Testis (tissue), 3 donors: ENCODE measurements around the gene MARCHF7. TPM values are rescaled to one million over a fixed set of nuclear protein-coding genes. Genes with fewer than 3 reads are reported as not detected.
"Not testable (repeated sequence)": the region's sequence is repeated elsewhere in the genome, so short reads cannot be mapped to it uniquely, and the experiment has no call there.

Experiments used
- DNase-seq: peaks from one replicate; pipeline ENCODE4 v3.0.0-alpha.2; 2019
- H3K27ac ChIP-seq, 2 donors: fragments of 200-600 bp; sonication (generic); one replicate each; pipeline ENCODE4 v1.5.1; 2019
- H3K27me3 ChIP-seq: fragments of 200-600 bp; sonication (generic); one replicate; pipeline ENCODE4 v1.5.1; 2019
- H3K36me3 ChIP-seq: fragments of 200-600 bp; sonication (generic); one replicate; pipeline ENCODE4 v1.5.1; 2017; ENCODE audit warnings: low read depth; ENCODE audit errors: missing control alignments
- H3K4me1 ChIP-seq: fragments of 200-600 bp; sonication (generic); one replicate; pipeline ENCODE4 v1.5.1; 2019
- H3K4me3 ChIP-seq, 2 donors: fragments of 200-600 bp; sonication (generic); one replicate each; pipeline ENCODE4 v1.5.1; 2017 to 2019
- H3K9me3 ChIP-seq: fragments of 200-600 bp; sonication (generic); one replicate; pipeline ENCODE4 v1.5.1; 2017
- CTCF ChIP-seq, 3 experiments: fragments of 450-650 bp in 2 of 3; fragments of 200-600 bp in 1 of 3; sonication (generic) in 1 of 3; IDR thresholded peaks; one replicate each; pipeline ENCODE4 v1.5.1; 2016 to 2019; ENCODE audit warnings: antibody characterized with exemption in 3 of 3, mild to moderate bottlenecking in 2 of 3, moderate library complexity in 1 of 3
- POLR2A ChIP-seq: fragments of 450-650 bp; IDR thresholded peaks from one replicate; pipeline ENCODE4 v1.6.1; 2017; ENCODE audit warnings: antibody characterized with exemption, mild to moderate bottlenecking, moderate library complexity
- WGBS, 2 donors: methylation state at CpG; one replicate each; pipeline ENCODE4 v1.1.5; 2018; 5-methylcytosine and 5-hydroxymethylcytosine counted together
- intact Hi-C: fragments of 100-400 bp; cut with DNase I; formaldehyde crosslinking; loops from one replicate; pipeline ENCODE4 v1.15.1; 2023; ENCODE audit warnings: low total_unique reads
- polyA plus RNA-seq: library from polyadenylated mRNA; stranded (reverse); fragments of 350-450 nt; fragmentation: Illumina TruSeq; extraction: RNeasy Lipid Tissue Mini Kit (QIAGEN cat#74804); gene quantifications from one replicate; pipeline ENCODE4 v1.2.3, GENCODE V29; 2014; ENCODE audit warnings: low read depth, low replicate concordance; ENCODE audit not compliant: insufficient read depth
- total RNA-seq, 2 donors: library from RNA; depleted of rRNA; stranded (reverse); fragments of >200 nt; gene quantifications; one replicate each; pipeline ENCODE4 v1.2.3, GENCODE V29; 2016

Gene MARCHF7
- total and polyA plus RNA-seq, 3 donors from 2014 or later, result 89.4 to 115 (median 97.8) TPM

DNA sequence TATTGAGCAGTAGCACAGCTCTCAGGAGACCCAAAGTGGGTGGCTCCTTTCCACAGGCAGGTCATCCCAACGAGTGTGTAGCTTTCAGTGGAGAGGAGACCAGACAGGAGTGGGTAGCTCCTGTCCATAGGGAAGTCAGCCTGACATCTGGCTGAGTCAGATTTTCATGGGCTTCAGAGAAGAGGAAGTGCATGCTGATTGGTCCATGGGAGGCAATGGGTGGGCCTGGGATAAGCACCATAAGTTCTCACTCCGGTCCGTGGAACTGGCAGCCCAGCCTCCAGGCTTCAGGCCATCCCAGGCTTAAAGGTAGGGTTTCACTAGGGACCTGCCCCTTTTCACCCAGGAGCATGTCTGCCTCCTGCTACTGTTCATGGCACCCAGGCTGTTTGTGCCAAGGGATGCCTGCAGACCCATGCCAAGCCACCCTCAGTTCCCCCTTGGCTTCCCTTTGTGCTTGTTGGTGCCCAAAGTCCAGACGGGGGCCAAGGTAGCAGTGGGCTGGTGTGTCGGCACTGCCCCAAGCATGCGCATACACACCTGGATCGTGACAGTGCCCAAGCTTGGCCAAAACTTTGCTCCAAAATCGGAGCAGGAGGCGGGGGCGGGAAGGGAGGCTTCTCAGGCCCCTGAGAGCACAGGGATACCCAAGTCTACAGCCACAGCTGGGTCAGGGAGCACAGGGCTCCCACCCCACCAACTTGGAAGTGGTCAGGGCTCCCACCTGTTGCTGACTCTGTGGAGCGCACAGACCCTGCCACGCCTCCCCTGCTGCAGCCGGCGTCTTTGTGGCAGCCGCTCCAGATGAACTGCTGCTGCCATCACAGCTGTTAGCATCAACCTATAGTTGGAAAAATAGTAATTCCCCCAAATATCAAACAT is 26.4 kb downstream of the MARCHF7 start:
- Histone ChIP-seq H3K9me3 (no peaks in the 10 kb centered on the region), H3K4me3 (no peak overlapping the region), H3K4me1 (no peaks in the 10 kb centered on the region), H3K27me3 (no peaks in the 10 kb centered on the region), H3K36me3 (no peaks in the 10 kb centered on the region), H3K27ac (no peak overlapping the region)
- TF ChIP-seq CTCF (IDR thresholded peaks at IDR 0.05), result no peak
- no peak for TF ChIP-seq POLR2A
- no peak for DNase-seq
- intact Hi-C loops, result no loop called here
- WGBS, 2 donors, result 86 to 95% methylated on average over 11 to 15 of the region's 15 CpGs

GRCh38 chr2:159742846-159743245 is 30.5 kb downstream of the MARCHF7 start:
- Histone ChIP-seq H3K4me1 (peaks cover 6% of the 10 kb centered on the region), H3K4me3 (no peak overlapping the region), H3K27ac (no peak overlapping the region), H3K36me3 (no peaks in the 10 kb centered on the region), H3K9me3 (no peaks in the 10 kb centered on the region), H3K27me3 (no peaks in the 10 kb centered on the region)
- no peak for TF ChIP-seq POLR2A
- no peak for TF ChIP-seq CTCF (IDR thresholded peaks at IDR 0.05)
- 91 to 96% methylated on average over 6 of the region's 6 CpGs for WGBS, 2 donors
- no peak for DNase-seq
- intact Hi-C loops, result no loop called here

DNA sequence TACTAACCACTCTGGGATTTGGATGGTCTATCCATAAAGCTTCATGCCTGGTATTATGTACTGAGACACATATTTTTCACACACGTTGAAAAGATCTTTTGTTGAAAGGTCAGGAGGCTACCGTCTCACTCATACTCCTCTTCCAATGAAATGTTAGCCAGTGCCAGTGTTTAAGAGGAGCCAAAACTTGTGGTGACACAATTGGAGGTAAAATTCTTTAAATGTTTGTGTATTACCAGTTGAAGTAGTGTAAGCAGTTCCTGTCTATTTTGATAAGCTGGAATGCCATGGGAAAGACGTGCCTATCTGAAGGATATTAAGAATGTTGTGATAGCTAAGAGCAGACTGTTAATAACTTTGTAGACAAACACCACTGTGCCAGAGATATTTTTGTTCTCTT is 32.1 kb downstream of the MARCHF7 start:
- peaks cover 6% of the 10 kb centered on the region for H3K4me1 ChIP-seq
- DNase-seq, result no peak
- H3K27me3 ChIP-seq, result no peaks in the 10 kb centered on the region
- no peak overlapping the region for H3K27ac ChIP-seq
- no peaks in the 10 kb centered on the region for H3K9me3 ChIP-seq
- 36 to 51% methylated on average over 3 of the region's 3 CpGs for WGBS, 2 donors
- intact Hi-C loops, result no loop called here
- H3K4me3 ChIP-seq, result no peak overlapping the region
- no peak for TF ChIP-seq POLR2A
- TF ChIP-seq CTCF (IDR thresholded peaks at IDR 0.05), result no peak
- no peaks in the 10 kb centered on the region for H3K36me3 ChIP-seq

DNA sequence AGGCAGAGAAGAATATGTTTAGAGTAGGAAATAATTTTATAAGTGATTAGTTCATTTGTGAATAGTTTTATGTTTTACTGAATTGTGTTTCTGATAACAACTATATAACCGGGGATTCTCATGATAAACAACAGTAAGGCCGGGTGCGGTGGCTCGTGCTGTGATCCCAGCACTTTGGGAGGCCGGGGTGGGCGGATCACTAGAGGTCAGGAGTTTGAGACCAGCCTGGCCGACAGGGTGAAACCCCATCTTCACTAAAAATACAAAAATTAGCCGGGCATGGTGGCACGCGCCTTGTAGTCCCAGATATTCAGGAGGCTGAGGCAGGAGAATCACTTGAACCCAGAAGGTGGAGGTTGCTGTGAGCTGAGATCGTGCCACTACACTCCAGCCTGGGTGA is 32.9 kb downstream of the MARCHF7 start:
- DNase-seq, H3K9me3 ChIP-seq, intact Hi-C loops, H3K27me3 ChIP-seq, H3K4me3 ChIP-seq, H3K4me1 ChIP-seq, H3K36me3 ChIP-seq, H3K27ac ChIP-seq: not testable (repeated sequence)
- 94 to 98% methylated on average over 11 of the region's 11 CpGs for WGBS, 2 donors

DNA sequence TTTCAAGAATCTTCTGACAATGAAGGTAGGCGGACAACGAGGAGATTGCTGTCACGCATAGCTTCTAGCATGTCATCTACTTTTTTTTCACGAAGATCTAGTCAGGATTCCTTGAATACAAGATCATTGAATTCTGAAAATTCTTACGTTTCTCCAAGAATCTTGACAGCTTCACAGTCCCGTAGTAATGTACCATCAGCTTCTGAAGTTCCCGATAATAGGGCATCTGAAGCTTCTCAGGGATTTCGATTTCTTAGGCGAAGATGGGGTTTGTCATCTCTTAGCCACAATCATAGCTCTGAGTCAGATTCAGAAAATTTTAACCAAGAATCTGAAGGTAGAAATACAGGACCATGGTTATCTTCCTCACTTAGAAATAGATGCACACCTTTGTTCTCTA is 35.8 kb downstream of the MARCHF7 start:
- 95 to 97% methylated on average over 9 of the region's 9 CpGs for WGBS, 2 donors
- no peaks in the 10 kb centered on the region for H3K9me3 ChIP-seq
- no peak overlapping the region for H3K4me3 ChIP-seq
- no peak for DNase-seq
- H3K27ac ChIP-seq, result no peak overlapping the region
- H3K4me1 ChIP-seq, result peaks cover 6% of the 10 kb centered on the region
- H3K36me3 ChIP-seq, result no peaks in the 10 kb centered on the region
- intact Hi-C loops, result no loop called here
- no peaks in the 10 kb centered on the region for H3K27me3 ChIP-seq
- TF ChIP-seq CTCF (IDR thresholded peaks at IDR 0.05) (no peak), POLR2A (no peak)
